NCI-H526 (cell line): ENCODE measurements around the gene NFKB1.
"Not testable (repeated sequence)": the region's sequence is repeated elsewhere in the genome, so short reads cannot be mapped to it uniquely, and the experiment has no call there.

Experiments used
- DNase-seq, 2 experiments: peaks; one replicate each; lab custom pipeline; 2025; lab: John Stamatoyannopoulos, UW

NFKB1 gene

GRCh38 chr4:102500696-102501446 lies at the start of gene NFKB1:
NFKB1 (plus strand) TSS chr4:102501359; CDS start chr4:102525519, 24,160 bp downstream.
- peak; percentile 19 to 42 for DNase-seq

GRCh38 chr4:102452854-102453253 lies 48.3 kb upstream of the NFKB1 start:
- no peak for DNase-seq

GRCh38 chr4:102453827-102454226 lies 47.3 kb upstream of the NFKB1 start:
- no peak for DNase-seq

- no peak for DNase-seq
Measured at GRCh38 chr4:102454268-102454667, 46.9 kb upstream of the NFKB1 start.

- DNase-seq, result no peak
Measured at GRCh38 chr4:102454981-102455685, 46.0 kb upstream of the NFKB1 start.

- DNase-seq, result no peak
Measured at GRCh38 chr4:102455750-102456149, 45.4 kb upstream of the NFKB1 start.

GRCh38 chr4:102466298-102466697 lies 34.9 kb upstream of the NFKB1 start:
- DNase-seq, result no peak

GRCh38 chr4:102469806-102470205 lies 31.4 kb upstream of the NFKB1 start:
- no peak for DNase-seq

- no peak for DNase-seq
Measured at GRCh38 chr4:102472441-102473013, 28.6 kb upstream of the NFKB1 start.

GRCh38 chr4:102473476-102473875 lies 27.7 kb upstream of the NFKB1 start:
- DNase-seq, result no peak

GRCh38 chr4:102474736-102475504 lies 26.2 kb upstream of the NFKB1 start:
- DNase-seq, result no peak

GRCh38 chr4:102477657-102478056 lies 23.5 kb upstream of the NFKB1 start:
- DNase-seq, result no peak

- DNase-seq, result no peak
Measured at GRCh38 chr4:102478186-102478585, 23.0 kb upstream of the NFKB1 start.

GRCh38 chr4:102479832-102480231 lies 21.3 kb upstream of the NFKB1 start:
- DNase-seq, result not testable (repeated sequence)

GRCh38 chr4:102483120-102483519 lies 18.0 kb upstream of the NFKB1 start:
- DNase-seq, result no peak

GRCh38 chr4:102483990-102484692 lies 17.0 kb upstream of the NFKB1 start:
- DNase-seq, result not testable (repeated sequence)

GRCh38 chr4:102492531-102493241 lies 8.5 kb upstream of the NFKB1 start:
- no peak for DNase-seq

- DNase-seq, result no peak
Measured at GRCh38 chr4:102493257-102493656, 7.9 kb upstream of the NFKB1 start.

GRCh38 chr4:102493794-102494193 lies 7.4 kb upstream of the NFKB1 start:
- no peak for DNase-seq

- DNase-seq, result no peak
Measured at GRCh38 chr4:102494603-102495002, 6.6 kb upstream of the NFKB1 start.

GRCh38 chr4:102497986-102498385 lies 3.2 kb upstream of the NFKB1 start:
- no peak for DNase-seq
